ENCODE data around the gene XIRP1.

- no peak for TF ChIP-seq CTCF (IDR thresholded peaks at IDR 0.05)
- TF ChIP-seq EZH2 (IDR thresholded peaks at IDR 0.05; ENCODE audit: borderline replicate concordance, insufficient read depth, low read depth, low read length, poor library complexity, severe bottlenecking): no peak
Observed at GRCh38 chr3:39177708-39178332, 14.6 kb downstream of the XIRP1 start.
